KG1 (cell line): ENCODE measurements around the gene DIS3L2.

Experiments used
- DNase-seq: peaks from one replicate; lab custom pipeline; 2025; lab: John Stamatoyannopoulos, UW

The DIS3L2 gene

DNA sequence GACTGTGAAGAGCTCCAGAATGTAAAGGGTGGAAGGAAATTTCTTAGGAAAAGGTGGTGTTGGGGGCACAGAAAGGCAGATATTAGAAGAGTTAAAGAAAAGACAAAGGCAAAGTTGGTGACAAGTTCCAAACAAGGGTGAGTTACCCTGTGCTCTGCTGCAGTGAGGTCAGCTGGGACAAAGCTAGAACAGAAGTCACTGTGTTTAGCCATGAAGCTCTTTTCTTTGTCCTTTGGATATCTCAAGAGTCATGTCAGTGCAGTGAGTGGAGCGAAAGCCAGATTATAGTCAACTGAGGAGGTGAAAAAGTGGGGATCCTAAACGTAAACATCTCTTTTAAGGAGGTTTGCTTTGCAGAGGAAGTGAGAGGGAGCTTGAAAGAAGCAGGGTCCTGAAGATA is 229.3 kb downstream of the DIS3L2 start:
- DNase-seq: no peak

DNA sequence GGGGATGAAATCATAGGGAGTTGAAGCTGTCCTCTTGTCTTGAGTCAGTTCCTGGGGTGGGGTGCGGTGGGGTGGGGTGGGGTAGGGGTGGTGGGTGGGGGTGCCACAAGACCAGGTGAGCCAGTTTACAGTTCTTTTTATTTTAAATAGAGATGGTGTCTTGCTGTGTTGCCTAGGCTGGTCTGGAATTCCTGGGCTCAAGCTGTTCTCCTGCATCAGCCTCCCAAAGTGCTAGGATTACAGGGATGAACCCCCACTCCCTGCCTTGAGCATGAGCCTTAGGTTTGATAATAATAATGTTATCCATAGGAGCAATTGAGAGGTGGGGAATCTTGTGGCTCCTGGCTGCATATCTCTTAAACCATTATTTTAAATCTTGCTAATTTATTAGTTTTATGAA is 234.0 kb downstream of the DIS3L2 start:
- no peak for DNase-seq

DNA sequence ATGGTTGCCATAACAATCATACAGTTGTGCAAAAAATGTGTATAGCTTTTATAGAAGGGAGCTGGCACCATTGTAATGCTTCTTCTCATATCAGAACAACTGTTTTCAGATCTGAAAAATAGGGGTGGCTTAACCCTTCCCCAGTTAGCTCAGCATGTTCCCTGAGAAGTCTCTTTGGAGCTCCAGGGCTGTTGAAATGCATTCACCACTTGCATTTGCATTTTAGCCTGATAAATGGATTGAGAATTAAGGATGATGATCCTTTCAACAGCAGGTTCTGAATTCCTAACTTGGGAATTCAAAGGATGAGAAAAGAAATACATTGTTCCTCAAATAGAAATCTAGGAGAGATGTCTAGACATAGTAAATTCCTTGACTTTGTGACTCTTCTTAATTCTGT is 235.3 kb downstream of the DIS3L2 start:
- DNase-seq: no peak

DNA sequence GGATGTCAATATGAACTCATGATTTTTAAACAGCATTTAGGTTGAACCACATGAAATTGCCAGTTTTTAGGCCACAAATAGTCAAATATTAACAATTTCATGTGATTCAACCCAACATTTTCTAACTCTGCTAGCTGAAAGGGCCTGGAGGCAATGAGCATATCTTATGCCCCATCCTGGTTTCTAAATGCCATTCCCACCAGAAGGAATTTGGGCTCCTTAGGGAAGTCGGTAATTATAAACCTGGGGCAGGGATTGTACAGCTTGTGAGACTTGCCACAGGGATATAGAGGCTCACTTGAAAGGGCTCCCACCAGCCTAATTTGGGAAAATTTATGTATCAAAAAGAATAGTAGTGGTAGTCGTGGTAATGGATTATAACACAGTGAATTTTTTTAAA is 238.7 kb downstream of the DIS3L2 start:
- DNase-seq: no peak

DNA sequence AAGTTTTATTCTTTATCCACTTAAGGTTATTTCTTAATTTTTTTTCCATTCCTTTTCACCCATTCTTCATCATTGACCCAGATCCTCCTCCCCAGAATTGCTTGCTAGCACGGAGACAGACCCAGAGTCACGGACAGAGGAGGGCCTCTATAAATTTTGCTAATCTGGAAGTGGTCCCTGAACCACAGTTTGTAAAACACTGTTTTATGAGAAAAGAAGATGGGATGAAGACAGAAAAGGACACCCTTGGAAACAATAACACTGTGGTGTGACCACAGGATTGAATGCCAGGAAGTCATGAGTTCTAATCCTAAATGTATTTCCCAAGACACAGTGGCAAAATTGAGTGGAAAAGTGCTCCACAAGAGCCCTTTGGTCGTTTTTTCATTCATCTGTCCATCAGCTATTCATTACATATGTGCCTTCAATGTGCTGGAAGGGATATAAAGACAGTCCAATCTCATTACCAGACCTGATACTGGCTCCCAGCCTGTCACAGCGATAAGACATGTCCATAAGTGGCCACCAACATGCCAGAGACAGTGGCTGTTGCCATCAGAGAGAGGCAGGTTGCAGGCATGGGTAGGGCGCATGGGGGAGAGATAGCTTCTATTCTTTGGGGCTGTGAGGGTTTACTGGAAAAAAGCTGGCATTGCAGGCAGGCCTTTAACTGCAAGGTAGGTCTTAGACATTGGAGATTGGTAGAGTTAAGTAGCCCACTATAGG is 241.8 kb downstream of the DIS3L2 start:
- DNase-seq: no peak

DNA sequence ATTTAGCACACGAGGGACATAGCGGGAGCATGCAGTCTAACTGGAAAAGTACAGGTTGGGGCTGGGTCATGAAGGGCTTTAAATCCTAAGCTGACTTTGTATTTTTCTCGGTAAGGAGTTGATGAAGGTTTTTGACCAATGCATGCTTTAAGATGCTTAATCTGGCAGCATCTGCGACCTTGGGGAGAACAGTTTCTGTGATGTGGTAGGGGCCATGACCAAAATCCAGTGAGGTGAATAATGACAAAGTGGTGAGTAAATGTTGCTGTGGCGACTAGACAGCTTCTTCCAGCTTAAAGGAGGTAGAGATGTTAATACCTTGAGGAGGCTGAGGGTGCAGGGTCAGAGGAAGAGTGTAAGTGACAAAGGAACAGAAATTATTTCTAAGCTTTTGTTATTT is 242.4 kb downstream of the DIS3L2 start:
- DNase-seq: no peak

DNA sequence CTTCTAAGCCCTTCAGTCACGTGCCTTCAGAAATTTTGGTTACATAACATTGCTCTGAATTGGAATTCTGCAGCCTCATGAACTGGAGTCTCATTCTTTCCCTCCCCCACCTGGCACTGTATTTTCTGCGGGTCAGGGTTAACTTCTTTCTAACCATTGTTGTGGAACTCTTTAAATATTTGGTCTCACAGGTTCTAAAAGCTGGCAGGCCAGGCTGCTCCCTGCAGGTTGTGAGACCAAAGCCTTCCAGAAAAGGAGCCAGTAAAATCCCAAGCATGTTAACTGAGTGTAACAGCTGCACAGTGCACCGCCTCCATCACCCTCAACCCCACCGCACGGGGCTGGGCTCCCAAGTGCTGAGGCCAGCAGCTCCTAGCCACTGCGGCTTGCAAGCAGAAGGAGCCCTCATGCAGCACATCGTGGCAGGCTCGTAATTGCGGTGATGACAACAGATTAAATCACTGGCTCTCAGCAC is 243.0 kb downstream of the DIS3L2 start:
- no peak for DNase-seq

DNA sequence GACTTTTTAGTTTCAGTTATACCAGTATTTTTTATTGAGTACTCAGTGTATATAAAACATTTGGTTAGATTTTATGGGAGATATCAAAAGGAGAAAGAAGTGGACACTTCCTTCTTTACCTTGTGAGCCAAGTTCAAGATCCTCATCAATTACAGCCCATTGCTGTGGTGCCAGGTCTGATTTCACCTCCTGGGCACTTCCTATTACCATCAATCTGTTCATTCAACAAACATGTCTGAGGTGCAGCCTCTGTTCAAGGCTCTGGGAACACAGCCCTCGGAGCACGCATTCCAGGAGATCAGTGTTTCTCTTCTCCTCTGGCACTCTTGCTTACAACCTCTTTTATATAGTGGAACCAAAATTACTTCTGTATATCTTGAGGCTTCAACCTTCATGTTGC is 245.7 kb downstream of the DIS3L2 start:
- no peak for DNase-seq

DNA sequence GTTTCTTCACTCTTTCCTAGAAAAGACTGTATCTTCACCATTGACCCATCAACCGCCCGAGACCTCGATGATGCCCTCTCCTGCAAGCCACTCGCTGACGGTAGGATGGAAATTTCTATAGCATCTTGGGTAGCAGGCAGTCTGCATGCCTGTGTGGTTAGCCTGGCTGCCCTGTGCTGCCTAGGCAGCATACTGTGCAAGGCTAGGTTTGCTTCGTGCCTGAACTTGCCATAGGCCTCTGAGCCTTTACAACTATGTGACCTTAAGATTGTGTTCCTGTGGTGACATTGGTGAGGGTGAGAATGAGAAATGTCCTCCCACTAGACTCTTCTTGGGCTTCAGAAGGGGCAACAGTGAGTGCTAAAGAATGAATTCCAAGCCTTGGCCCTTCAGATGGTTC is 248.8 kb downstream of the DIS3L2 start:
- DNase-seq: no peak

DNA sequence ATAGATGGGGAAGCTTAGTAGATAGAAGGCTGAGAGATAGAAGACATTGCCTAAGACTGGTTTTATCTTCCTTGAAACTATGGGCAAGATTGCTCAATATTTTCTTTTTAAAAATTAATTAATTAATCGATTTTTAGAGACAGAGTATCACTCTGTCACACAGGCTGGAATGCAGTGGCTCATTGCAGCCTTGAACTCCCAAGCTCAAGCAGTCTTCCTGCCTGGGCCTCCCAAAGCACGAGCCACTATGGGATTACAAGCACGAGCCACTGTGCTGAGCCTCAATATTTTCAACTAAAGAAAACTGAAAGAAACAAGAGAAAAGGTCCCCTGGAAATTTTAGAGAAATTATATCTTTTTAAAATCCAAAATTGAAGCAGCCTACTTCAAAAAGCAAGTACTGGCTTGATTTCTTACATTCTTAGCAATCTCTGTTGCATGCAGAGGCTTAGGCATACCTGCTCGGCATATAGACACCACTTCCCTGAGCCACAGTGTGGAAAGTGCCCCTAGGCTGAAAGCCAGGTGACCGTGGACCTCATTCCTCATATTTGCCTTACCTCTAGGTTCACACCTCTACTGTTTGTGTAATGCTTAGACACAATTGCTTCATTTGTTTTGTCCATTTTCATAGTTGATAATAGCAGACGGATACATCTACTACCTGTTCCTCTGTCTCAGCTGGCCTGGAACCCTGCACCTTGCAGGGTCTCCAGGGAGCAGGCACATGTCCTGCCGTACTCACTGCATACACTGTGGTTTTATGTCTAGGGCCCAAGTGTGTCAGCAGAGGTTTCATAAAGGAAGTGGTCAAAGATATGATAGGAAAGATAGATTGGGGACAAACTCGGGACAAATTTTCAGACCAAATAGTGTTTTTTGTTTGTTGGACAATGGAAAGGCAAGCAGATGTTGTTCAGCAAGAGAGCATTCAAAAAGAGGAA is 250.5 kb downstream of the DIS3L2 start:
- no peak for DNase-seq

DNA sequence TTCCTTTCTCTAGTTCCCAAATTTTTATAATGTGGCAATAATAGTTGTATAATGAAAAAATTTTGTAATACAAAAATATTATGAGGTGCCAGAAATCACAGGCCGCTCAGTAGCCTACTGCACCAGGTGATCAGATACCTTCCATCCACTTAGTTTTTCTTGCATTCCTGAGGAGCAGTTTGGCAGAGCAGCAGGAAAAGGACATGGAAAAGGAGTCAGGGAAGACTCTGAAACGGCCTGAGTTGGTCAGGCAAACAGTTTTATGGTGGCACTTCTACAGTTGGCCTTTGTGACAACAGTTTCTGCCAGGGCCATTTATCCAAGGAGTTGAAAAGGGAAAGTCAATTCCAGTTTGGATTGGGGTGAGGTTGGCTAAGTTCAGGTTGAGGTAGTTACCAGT is 251.7 kb downstream of the DIS3L2 start:
- DNase-seq: no peak

DNA sequence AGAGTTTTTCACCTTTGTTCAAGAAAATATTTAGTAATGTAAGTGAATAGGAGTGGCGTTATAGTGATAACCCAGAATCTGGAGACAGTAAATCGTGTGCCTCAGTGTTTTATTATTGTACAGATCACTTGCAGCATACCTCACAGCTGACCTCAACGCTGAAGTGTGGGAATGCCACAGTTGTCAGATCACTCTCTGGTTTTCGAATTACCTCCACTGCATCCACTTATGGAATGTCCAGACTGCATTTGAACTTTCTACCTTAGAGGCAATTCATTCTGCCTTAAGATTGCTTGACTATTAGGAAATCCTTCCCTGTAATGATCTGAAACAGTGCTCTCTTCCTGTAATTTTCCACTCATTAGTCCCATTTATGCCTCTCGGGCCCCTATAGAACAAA is 252.5 kb downstream of the DIS3L2 start:
- DNase-seq: no peak

DNA sequence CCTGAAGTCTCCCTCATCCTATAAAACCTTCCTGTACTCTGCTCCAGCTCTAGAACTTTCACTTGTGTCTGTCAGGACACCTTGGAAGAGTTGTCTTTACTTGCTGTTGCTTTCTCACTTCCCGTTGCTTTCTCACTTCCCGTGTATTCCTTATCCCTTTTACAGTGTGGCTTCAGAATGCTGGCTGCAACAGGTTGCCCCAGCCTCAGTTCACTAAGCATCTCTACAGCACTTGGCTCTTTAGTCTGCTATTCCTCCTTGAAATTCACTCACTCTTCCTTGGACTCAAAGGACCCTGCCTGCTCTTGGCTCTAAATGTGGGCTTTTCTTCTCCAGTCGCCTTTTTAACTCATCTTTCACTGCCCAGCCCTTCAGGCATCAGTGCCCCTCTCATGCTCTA is 254.5 kb downstream of the DIS3L2 start:
- no peak for DNase-seq

DNA sequence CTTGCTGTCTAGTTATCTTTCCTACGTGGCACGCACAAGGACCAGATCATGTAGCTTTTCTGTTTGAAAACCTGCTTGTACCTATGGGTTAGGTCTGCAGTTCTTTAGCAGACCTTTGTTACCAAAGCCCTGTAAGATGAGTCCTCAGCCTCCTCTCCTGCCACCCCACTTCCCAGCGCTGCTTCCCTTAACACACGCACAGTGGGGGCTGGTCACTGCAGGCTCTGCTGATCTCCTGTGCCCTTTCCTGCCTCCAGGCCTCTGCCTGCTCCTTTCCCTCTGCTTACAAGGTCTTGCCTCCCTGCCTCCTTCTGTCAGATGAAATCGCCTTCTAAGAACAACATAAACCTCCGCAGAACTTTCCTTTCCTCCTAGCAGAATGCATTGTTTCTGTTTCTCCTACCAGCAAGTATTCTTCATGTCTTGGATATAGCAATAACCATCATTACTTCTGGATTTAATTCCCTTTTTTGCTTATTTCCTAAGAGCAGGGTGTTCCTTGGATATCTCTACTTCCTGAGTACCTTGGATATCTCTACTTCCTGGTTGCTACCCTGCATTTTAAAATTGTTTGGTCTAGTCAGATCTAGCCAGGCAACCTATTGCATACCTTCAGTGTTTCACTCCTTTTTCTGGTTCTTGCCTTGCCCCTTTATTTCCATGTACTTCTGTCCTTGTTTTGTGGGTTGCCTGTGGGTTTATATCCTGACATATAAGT is 257.4 kb downstream of the DIS3L2 start:
- no peak for DNase-seq

DNA sequence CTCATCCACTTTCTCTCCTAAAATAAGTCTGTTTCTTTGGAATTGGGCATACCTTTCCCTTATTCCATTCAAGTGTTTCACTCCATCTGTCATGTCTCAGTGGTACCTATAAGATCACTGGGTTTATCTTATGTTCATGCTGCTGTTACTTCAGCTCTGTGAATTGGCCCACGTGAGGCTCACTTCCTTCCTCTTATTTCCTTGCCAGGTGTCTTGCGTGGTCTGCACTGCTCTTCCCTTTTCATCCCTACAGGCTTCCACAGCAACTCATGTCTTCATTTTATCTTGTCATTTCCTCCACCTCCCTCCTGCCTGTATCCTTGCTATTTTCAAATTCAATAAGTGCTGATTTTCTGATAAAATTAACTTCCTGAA is 258.0 kb downstream of the DIS3L2 start:
- DNase-seq: peak; percentile 42

DNA sequence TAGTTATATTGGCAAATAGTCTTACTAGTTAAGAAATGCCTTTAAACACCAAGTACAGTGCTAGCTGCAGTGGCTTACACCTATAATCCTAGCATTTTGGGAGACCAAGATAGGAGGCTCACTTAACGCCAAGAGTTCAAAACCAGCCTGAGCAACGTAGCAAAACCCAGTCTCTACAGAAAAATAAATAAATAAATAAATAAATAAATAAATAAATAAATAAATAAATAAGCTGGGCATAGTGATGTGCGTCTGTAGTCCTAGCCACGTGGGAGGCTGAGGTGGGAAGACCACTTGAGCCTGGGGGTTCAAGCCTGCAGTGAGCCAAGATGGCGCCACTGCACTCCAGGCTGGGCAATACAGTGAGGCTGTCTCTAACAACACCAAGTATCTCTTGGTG is 258.4 kb downstream of the DIS3L2 start:
- DNase-seq: no peak

DNA sequence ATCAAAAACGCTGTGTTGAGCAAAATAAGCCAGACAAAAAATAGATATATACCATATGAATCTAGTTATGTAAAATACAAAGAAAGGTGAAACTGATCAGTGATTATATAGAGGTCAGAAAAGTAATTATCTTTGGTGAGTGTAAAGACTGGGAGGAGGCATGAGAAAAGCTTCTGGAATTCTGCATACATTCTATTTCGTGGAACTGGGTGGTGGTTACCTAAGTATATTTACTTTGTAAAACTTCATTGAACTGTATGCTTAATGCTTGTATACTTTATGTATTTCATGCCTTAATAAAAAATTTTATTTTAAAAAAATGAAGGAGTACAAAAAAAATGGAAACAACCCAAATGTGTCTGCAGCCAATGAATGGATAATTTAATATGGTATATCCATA is 263.9 kb downstream of the DIS3L2 start:
- no peak for DNase-seq

DNA sequence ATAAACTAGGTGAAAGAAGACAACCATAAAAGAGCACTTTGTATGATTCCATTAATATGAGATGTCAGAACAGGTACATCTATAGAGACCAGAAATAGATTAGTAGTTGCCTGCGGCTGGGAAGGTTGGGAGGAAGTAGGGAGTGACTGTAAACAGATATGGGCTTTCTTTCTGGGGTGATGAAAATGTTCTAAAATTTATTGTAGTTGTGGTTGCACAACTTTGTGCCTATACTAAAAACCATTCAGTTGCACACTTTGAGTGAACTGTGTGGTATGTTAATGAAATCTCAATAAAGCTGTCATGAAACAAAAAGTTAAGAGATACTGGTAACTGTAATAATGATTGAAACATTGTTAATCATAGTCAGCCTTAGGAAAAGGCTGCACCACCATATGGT is 264.4 kb downstream of the DIS3L2 start:
- no peak for DNase-seq

DNA sequence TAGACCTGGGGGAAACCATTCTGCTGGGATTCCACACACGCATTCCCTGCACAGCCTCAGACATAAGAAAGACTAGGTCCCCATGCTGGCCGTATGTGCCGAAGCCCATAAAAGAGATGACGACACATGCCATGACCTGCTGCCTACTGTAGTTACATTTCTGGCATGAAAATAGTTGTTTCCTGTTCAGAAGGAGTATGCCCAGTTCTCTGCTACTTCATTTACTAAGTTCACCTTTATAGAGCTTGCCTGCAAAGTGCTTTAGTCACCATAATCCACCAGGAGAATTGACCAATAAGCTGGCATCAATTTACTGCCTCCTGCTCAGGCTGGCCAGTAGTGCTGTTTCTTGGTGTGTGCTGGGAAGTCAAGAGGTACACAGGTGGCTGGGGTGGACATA is 266.8 kb downstream of the DIS3L2 start:
- DNase-seq: no peak

DNA sequence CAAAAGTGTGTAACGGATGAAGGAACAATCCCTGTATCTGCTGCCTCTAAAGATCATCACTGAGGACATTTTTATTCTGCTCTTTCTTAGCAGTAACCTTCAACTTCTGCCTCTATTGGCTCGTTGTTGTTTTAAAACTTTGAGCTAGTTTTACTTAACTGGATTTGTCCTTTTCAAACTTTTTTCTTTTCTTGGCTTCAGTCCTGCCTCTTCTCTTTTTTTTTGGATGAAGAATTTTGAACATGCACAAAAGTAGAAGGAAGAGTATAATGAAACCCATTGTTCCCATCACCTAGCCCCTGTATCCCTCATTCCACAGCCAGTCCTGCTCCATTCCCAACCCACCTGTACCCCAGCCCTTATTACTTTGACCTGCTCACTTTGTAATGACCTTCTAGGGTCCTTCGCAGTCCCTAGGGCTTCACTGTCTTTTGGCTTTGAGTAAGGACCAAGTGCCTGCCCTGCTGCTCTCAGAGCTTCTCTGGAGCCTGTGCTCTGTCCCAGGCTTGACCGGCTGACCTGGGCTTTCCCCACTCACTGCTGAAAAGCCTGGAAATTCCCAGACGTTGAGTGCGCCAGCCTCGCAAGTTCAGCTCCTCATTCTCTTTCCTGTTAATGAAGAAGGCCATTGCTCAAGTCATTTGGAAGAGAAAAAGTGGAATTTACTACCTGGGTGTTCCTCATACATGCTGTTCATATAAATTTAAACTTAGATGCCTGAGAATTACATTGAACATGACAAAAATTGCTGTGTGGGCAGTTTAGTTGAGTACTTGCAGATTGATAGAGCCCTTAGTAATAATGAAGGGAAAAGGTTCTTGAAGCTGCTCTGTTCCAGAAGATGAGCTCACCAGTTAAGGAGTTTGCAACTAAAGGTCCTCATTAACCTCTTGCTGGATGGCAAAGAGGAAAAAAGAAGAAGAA is 267.7 kb downstream of the DIS3L2 start:
- DNase-seq: no peak

DNA sequence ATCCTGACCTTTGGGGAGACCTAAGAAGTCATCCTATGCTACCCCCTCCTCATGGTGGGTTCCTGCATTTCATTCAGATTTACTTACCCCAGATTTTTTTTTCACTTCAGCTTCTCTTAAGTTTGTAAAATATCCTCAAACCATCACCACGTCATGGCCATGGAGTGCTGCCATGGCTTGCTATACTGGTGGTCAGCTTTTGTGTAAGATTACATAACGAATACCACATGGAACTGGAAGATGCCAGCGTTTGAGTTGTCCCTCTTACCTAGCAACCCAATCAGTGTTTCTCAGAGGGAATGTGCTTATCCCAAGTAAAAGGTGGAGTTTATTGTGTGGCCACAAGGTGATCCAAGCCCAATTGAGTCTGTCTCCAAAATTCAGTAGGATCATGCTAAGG is 268.4 kb downstream of the DIS3L2 start:
- no peak for DNase-seq

DNA sequence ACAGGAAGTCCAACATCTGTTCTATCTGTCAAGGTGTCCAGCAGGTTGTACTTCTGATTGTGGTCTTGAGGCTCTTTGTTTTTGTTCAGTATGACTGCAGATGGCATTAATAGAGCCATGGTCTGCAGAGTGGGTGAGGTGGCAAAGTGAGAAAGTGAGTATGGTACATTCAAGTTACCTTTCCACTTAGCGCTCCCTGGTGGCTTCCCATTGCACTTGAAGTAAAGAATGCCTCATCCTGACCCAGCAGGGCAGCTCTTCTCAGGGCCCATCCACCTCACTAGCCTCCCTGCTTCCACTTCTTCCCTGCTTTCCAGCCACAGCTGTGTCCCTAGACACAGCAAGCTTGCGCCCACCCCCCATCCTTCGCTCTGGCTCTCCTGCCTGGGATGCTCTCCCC is 269.0 kb downstream of the DIS3L2 start:
- DNase-seq: no peak
